HG02970 (cell line): ENCODE measurements around the gene PTH1R.

ENCODE experiments used
- ATAC-seq: cut with Tn5 transposase; IDR thresholded peaks from one replicate; pipeline ENCODE4 v1.9.1; 2021; ENCODE audit warnings: mild to moderate bottlenecking, moderate library complexity, moderate number of reproducible peaks; ENCODE audit not compliant: unreplicated experiment, low FRiP score

Gene PTH1R

GRCh38 chr3:46862369-46863025 is 15.0 kb upstream of the PTH1R start:
- no peak for ATAC-seq

DNA sequence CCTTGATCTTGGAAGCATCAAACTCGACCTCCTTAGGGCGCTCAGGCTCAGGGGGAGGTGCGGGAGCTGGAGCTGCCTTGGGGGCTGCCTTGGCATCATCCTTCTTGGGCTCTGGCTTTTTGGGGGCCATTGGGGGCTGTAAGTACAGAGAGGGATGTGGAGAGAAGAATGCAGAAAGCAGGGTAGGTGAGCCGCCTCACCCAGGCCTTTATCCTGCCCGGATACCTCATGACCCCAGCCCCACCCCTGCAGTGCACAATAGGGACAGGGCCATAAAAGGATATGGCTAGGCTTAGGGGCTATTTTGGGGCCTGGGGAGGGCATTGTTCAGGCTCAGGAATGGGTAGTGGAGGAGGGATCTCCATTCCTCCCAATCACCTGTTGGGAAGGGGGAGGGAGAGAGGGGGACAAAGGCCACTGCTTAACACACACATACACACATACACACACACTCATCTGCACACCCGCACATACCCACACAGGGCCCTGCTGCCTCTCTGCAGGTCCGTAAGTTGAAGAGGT is 14.2 kb upstream of the PTH1R start, which contains the start of gene MYL3:
MYL3 (minus strand) TSS at position 184 of the 522 bp plus-strand sequence; CDS start at position 130, 54 bp downstream.
- no peak for ATAC-seq

DNA sequence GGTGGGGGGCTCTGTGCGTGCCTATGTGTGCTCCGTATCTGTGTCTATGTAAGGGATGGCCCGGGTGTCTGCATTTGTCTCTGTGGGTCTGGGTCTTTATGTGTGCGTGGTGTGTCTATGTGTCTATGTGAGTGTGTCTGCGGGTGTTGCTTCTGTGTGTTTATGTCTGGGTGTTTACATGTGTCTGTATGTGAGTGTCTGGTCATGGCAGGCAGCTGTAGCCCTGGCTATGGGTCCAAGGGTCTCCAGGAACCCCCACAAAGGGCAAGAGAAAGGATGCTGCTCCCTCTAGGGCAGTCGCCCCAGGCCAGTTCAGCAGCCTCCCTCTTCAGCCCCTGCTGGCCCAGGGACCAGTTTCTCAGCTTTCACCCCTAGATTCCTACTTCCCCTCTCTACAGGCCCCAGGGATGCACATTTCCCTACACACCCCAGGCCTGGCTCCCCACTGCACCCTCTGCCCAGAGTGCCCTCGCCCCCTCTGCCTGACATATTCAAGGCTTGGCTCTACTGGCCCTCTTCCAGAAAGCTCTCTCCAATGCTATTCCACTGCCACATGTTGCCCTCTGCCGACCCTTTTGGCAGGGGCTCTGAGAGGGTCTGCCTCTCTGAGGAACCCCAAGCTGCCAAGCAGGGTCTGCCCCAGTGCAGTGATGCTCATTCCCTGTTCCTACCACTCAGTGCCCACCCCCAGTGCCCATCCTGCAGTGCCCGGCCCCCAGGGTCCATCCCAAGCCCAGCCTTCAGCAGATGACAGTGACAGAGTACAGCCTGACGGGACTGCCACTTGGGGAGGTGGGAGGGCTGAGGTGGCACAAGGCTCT is 13.2 kb upstream of the PTH1R start:
- no peak for ATAC-seq

GRCh38 chr3:46865031-46865507 is 12.5 kb upstream of the PTH1R start:
- no peak for ATAC-seq

GRCh38 chr3:46865546-46865945 is 12.0 kb upstream of the PTH1R start:
- ATAC-seq: no peak

- ATAC-seq: no peak
These were observed 11.4 kb upstream of the PTH1R start for GRCh38 chr3:46866032-46866595.

- ATAC-seq: no peak
These were observed 10.6 kb upstream of the PTH1R start for GRCh38 chr3:46866720-46867549.

- no peak for ATAC-seq
These were observed 10.0 kb upstream of the PTH1R start for GRCh38 chr3:46867550-46867898.

GRCh38 chr3:46868287-46868686 is 9.2 kb upstream of the PTH1R start:
- no peak for ATAC-seq

DNA sequence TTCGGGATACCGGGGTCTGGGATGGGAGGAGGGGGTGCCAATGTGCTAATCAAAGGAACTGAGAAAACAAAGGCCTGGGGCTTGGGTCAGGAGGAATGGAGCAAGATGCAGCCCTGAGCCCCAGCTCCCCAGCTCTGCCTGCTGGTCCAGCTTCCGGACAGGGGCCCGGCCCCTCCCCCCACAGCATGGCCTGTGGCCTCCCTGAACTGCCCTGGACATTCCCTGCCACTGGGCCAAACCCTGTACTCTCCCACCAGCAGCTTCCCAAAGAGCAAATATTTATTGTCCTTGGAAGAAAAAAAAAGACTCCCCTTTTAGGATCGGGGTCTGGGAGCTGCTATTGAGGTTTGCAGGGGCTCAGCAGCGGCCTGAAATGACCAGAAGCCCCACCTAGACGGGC is 8.6 kb upstream of the PTH1R start:
- ATAC-seq: no peak

GRCh38 chr3:46869440-46869839 is 8.1 kb upstream of the PTH1R start:
- no peak for ATAC-seq

DNA sequence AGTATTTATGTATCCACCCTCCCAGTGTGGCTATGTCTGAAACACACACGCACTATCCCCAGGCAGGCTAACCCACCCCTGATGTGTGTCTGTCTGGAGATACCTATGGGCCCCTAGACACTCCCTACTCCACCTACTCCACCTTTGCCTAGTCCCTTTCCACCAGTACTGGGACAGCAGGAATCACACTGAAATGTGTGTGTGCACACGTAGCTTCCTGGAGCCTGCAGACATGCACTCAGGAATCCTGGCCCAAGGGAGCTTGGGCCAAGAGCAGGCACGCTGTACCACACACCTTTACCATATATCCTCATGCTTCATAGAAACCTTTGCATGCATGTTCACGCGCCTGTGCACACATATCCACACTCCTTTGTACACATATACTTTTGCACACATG is 6.9 kb upstream of the PTH1R start:
- no peak for ATAC-seq

- ATAC-seq: no peak
These were observed 6.3 kb upstream of the PTH1R start for GRCh38 chr3:46871222-46871621.

DNA sequence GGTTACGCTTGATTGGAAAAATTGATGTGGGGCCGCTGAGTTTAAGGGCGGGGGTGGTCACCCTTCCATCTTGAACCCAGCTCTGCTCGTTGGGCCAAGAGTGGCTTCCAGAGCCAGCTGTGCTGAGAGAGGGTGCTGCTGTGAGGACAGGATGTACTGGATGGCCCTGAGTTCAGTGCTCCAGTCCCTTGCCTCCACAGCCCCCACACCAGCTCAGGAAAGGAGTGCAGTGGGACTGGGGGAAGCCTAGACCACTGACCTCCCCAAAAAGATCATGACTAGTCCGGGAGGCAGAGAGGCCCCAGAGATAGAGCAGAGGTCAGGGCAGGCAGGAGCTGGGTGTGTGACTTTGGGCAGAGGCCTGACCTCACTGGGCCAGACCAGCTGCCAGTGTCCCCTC is 4.0 kb upstream of the PTH1R start:
- no peak for ATAC-seq

- ATAC-seq: no peak
These were observed 3.1 kb upstream of the PTH1R start for GRCh38 chr3:46874430-46874829.

DNA sequence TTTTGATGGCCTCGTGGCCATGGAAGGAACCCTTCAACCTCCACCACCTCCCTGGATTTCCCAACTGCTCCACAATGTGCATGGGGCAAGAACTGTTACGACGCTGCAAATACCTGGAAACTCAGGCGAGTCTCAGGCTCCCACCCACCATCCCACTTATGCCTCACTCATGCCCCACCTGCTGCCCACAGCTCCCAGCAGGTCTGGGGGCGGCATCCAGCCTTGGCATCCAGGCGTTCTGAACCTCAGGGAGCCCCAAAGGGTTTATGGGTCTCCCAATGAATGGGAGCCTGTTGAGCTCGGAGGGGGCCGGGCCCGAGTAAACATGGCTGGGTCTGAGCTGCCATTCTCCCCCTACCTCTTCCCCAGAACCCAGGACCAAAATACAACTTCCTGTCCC is 2.0 kb upstream of the PTH1R start:
- ATAC-seq: no peak

DNA sequence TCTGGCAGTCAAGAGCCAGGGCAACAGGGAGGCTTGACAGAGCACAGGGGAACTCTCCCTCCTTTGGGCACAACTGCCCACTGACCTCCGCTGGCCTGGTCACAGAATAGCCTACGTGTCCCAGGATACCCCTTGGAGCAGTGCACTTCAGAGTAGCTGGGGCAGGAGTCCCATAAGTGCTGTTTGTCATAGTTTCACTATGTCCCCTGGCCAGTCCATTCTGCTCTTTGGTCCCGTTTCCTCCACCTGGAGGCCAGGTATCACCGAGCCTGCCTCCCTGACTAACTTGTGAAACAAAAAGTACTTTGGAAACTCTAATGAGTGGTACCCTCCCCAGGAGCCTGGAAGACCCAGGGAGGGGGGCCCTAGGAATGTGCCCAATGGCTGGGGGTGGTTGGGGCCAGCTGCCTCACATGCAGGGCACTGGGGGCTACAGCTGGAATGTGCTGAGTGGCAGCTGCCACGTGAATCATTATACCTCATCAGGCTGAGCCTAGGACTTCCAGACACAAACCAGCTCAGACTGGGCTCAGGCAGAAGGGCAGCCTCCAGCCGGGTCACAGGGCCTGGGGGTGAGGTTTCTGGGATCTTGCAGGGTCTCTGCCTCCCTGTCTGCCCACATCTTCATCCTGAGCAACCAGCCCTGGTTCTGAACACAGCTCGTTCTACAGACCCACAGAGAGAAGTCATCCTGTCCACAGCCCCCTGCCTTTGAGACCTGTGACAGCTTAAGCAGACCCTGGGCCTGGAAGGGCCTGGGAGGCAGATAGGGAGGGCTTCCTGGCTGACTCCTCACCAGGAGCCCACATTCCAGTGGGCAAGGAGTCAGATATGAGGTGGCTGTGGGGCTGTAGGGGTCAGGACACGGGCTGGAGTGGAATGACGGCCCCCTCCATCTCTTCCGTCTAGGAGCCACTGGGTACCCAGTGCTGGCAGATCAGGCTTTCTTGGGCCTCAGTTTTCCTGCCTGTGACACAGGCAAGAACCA is 914 bp upstream of the PTH1R start:
- ATAC-seq: no peak

GRCh38 chr3:46878781-46879436 is 1.4 kb downstream of the PTH1R start:
- ATAC-seq: no peak
